ENCODE data around the gene TBXAS1. TPM values are rescaled to one million over a fixed set of nuclear protein-coding genes. Genes with fewer than 3 reads are reported as not detected.

TBXAS1 gene
- total and polyA plus RNA-seq, 2 of the 8 experiments (the other 6 are each of a cell fraction or from before 2014, with no cell fraction given) = 0.86 to 2.1 TPM

DNA sequence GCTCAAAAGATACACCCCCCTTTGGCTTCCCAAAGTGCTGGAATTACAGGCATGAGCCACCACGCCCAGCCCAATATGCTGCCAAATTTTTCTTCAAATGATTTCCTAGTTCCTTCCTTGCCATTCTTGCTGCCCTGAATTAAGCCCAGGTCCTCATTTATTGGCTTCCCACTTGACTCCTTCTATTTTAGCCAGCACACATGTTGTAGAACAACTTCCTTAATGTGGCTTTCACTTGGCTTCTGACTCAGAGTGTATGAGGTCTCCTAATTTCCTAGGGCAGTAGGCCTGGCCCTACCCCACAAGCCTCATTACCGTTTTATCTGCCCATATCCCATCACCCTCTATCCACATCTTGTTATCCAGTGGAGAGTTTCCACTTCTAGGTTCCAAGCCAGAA is 29.5 kb upstream of the TBXAS1 start (continued):
- TF ChIP-seq, protein P1, sequence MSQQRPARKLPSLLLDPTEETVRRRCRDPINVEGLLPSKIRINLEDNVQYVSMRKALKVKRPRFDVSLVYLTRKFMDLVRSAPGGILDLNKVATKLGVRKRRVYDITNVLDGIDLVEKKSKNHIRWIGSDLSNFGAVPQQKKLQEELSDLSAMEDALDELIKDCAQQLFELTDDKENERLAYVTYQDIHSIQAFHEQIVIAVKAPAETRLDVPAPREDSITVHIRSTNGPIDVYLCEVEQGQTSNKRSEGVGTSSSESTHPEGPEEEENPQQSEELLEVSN (IDR thresholded peaks at IDR 0.05) = no peak
- TF ChIP-seq SAP30 (IDR thresholded peaks at IDR 0.05; ENCODE audit: insufficient read depth, insufficient replicate concordance, low read length) = no peak
- TF ChIP-seq HDAC2 (IDR thresholded peaks at IDR 0.05; ENCODE audit: borderline replicate concordance in 1 of 2, low read depth in 2 of 2, low read length in 2 of 2) = no peak
- TF ChIP-seq MAFK (IDR thresholded peaks at IDR 0.05; ENCODE audit: low read depth, low read length) = no peak
- no peak for TF ChIP-seq NANOG (IDR thresholded peaks at IDR 0.05; ENCODE audit: insufficient read depth, low read depth, low read length, poor library complexity, severe bottlenecking)
- no peak for TF ChIP-seq SP4 (IDR thresholded peaks at IDR 0.05; ENCODE audit: low read length)
- no peak for TF ChIP-seq SP2 (IDR thresholded peaks at IDR 0.05; ENCODE audit: low read length)
- TF ChIP-seq TBP (IDR thresholded peaks at IDR 0.05; ENCODE audit: low read depth, low read length) = no peak

All from H1 (cell line).